T-helper 1 cell treated with Interleukin-12 subunit alpha and Interleukin-12 subunit beta and Interleukin-4 antibody, amounts not matched to agents 30 μg/mL and 1 μg/mL, for 36 hours (primary cell): ENCODE data around the gene LIMS2.

ENCODE experiments used
- H3K27ac Mint-ChIP-seq: one replicate; pipeline ENCODE4 v1.8.0; 2021; ENCODE audit warnings: mild to moderate bottlenecking, mixed read lengths
- H3K27me3 Mint-ChIP-seq: one replicate; pipeline ENCODE4 v1.8.0; 2021; ENCODE audit warnings: low read depth, mixed read lengths
- H3K36me3 Mint-ChIP-seq: one replicate; pipeline ENCODE4 v1.8.0; 2021; ENCODE audit warnings: low read depth, mixed read lengths
- H3K4me1 Mint-ChIP-seq: one replicate; pipeline ENCODE4 v1.8.0; 2021; ENCODE audit warnings: low read depth, mixed read lengths
- H3K4me3 Mint-ChIP-seq: one replicate; pipeline ENCODE4 v1.8.0; 2021; ENCODE audit warnings: mild to moderate bottlenecking, moderate library complexity, mixed read lengths
- H3K9me3 Mint-ChIP-seq: one replicate; pipeline ENCODE4 v1.8.0; 2021; ENCODE audit warnings: mixed read lengths

Gene LIMS2

DNA sequence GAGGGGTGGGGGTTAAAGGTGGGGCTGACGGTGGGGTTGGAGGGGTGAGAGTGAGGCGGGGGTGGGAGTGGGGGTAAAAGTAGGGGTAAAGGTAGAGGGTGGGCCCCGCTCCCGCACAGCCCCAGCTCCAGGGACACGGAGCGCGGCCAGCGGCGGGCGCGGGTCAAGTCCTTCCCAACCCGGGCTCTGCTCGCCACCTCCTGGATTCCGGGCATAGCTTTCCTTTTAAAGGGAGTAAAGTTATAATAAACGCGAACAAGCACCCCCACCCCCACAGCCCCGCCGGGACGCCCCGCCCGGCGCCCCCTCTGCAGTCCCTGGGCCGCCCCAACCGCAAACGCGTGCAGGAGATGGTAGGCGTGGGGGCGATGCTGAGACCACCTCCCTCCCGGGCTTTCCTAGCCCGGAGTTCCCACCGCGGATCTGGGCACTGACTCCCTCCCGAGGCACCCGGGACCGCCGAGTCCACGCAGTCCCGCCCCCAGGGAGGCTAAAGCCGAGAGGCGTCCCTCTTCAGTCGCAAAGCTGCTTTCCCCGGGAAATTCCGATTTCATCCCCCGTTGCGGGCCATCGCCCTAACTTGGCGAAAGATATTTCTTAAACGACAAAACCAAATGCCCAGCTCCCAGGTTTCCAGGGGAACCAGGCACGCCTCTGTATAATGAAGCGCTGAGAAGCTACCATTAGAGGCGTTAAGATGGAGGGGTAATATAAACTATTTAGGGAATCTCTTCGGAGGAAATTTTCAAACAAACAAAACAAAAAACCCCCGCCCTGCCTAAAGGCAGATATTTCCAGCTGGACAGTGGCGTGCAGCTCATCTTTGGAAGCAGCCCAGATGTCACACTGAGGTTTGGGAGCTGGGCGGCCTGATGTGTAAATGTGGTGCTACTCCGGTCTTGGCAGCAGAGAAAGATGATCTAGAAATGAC, at the start of gene LIMS2:
TSS of gene LIMS2 (minus strand) at position 200 of the 931 bp plus-strand sequence. CDS start 506 bp downstream, outside the sequence.
- Mint-ChIP-seq H3K9me3 (no peaks in the 10 kb centered on the region), H3K27me3 (peaks cover 63% of the 10 kb centered on the region), H3K4me3 (peak within 1 kb of the TSS; percentile 71), H3K36me3 (no peaks in the 10 kb centered on the region), H3K27ac (no peak within 1 kb of the TSS), H3K4me1 (peaks cover 5% of the 10 kb centered on the region)

- H3K4me3 Mint-ChIP-seq, result no peak overlapping the region
- no peaks in the 10 kb centered on the region for H3K27me3 Mint-ChIP-seq
- no peaks in the 10 kb centered on the region for H3K4me1 Mint-ChIP-seq
- peaks cover 45% of the 10 kb centered on the region for H3K36me3 Mint-ChIP-seq
- H3K27ac Mint-ChIP-seq, result no peak overlapping the region
- H3K9me3 Mint-ChIP-seq, result no peaks in the 10 kb centered on the region
Observed at GRCh38 chr2:127722807-127723206, 47.5 kb upstream of the LIMS2 start.

- Mint-ChIP-seq H3K36me3 (peaks cover 45% of the 10 kb centered on the region), H3K4me1 (no peaks in the 10 kb centered on the region), H3K27ac (no peak overlapping the region), H3K9me3 (no peaks in the 10 kb centered on the region), H3K4me3 (no peak overlapping the region), H3K27me3 (no peaks in the 10 kb centered on the region)
Observed at GRCh38 chr2:127721978-127722355, 46.6 kb upstream of the LIMS2 start.

DNA sequence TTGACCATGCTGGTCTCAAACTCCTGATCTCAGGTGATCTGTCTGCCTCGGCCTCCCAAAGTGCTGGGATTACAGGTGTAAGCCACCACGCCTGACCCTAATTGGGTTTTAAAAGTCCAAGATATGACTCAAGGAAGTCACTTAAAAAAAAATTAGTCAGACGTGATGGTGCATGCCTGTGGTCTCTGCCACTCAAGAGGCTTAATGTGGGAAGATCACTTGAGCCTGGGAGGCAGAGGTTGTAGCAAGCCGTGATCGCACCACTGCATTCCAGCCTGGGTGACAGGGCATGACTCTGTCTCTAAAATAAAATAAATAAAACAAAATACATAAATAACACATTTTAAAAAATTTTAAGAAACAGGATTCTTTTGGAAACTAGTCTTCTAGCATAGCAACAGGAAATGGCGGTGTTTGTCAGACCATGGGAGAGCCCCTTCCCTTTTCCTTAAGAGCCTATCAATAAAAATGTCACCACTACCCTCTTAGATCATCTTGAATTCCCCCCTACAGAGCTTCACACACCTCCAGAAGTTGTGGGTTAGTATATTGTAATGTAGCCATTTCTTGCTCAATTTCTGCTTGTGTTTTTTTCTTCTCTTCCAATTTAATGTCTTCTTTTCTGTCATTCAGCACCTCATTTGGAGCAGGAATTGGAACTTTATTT, 46.1 kb upstream of the LIMS2 start:
- no peak overlapping the region for H3K4me3 Mint-ChIP-seq
- no peaks in the 10 kb centered on the region for H3K9me3 Mint-ChIP-seq
- no peak overlapping the region for H3K27ac Mint-ChIP-seq
- H3K36me3 Mint-ChIP-seq, result peaks cover 41% of the 10 kb centered on the region
- no peaks in the 10 kb centered on the region for H3K27me3 Mint-ChIP-seq
- no peaks in the 10 kb centered on the region for H3K4me1 Mint-ChIP-seq

GRCh38 chr2:127719301-127720218, 44.2 kb upstream of the LIMS2 start:
- Mint-ChIP-seq H3K4me1 (no peaks in the 10 kb centered on the region), H3K27me3 (no peaks in the 10 kb centered on the region), H3K4me3 (no peak overlapping the region), H3K27ac (no peak overlapping the region), H3K36me3 (peaks cover 38% of the 10 kb centered on the region), H3K9me3 (no peaks in the 10 kb centered on the region)

GRCh38 chr2:127718271-127718670, 42.9 kb upstream of the LIMS2 start:
- Mint-ChIP-seq H3K27ac (no peak overlapping the region), H3K27me3 (no peaks in the 10 kb centered on the region), H3K4me3 (no peak overlapping the region), H3K36me3 (peaks cover 32% of the 10 kb centered on the region), H3K4me1 (no peaks in the 10 kb centered on the region), H3K9me3 (no peaks in the 10 kb centered on the region)

GRCh38 chr2:127715778-127716449, 40.6 kb upstream of the LIMS2 start:
- no peak overlapping the region for H3K4me3 Mint-ChIP-seq
- no peak overlapping the region for H3K27ac Mint-ChIP-seq
- no peaks in the 10 kb centered on the region for H3K27me3 Mint-ChIP-seq
- H3K36me3 Mint-ChIP-seq, result peaks cover 24% of the 10 kb centered on the region
- no peaks in the 10 kb centered on the region for H3K4me1 Mint-ChIP-seq
- H3K9me3 Mint-ChIP-seq, result no peaks in the 10 kb centered on the region

DNA sequence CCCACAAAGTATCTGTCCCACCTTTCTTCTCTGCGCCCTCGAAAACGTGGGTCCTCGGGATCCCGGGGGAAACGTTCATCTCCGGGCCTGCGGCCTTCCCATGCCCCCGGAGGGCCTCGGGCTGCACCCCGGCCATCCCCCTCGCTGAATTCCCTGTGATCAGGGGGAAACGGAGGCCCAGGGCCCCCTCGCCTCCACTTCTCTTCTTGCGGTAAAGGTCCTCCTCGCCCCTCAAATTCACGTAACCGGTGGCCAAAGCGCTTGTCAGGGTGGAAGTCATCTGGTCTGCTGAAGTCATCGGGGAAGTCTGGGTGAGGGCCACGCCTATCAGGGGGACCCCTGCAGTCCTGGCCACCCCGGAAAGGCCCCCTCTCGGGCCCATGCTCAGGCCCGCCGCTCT, 38.2 kb upstream of the LIMS2 start:
- Mint-ChIP-seq H3K36me3 (peaks cover 27% of the 10 kb centered on the region), H3K27me3 (no peaks in the 10 kb centered on the region), H3K27ac (no peak overlapping the region), H3K4me1 (no peaks in the 10 kb centered on the region), H3K9me3 (no peaks in the 10 kb centered on the region), H3K4me3 (no peak overlapping the region)

DNA sequence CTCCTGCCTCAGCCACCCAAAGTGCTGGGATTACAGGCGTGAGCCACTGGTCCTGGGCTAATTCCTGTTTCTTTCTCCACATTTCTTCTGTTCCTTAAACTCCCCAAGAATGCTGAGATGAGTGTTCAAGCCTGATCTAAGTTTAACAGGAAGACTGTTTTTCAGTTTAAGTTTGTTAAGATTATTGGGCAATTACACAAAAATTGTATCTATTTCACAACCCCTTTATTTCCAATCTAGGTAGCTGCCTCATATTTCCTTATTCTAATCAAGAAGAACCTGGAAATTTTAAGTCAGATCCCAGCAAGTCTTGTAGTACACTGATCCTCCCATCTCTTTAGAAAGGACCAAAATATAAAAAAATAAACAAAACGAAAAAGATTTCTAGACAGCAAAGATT, 37.7 kb upstream of the LIMS2 start:
- Mint-ChIP-seq H3K27ac (no peak overlapping the region), H3K9me3 (no peaks in the 10 kb centered on the region), H3K36me3 (peaks cover 26% of the 10 kb centered on the region), H3K4me3 (no peak overlapping the region), H3K27me3 (no peaks in the 10 kb centered on the region), H3K4me1 (no peaks in the 10 kb centered on the region)

- Mint-ChIP-seq H3K36me3 (peaks cover 37% of the 10 kb centered on the region), H3K9me3 (no peaks in the 10 kb centered on the region), H3K27me3 (no peaks in the 10 kb centered on the region), H3K4me3 (no peak overlapping the region), H3K4me1 (peaks cover 4% of the 10 kb centered on the region), H3K27ac (no peak overlapping the region)
Observed at GRCh38 chr2:127709336-127709735, 34.0 kb upstream of the LIMS2 start.

DNA sequence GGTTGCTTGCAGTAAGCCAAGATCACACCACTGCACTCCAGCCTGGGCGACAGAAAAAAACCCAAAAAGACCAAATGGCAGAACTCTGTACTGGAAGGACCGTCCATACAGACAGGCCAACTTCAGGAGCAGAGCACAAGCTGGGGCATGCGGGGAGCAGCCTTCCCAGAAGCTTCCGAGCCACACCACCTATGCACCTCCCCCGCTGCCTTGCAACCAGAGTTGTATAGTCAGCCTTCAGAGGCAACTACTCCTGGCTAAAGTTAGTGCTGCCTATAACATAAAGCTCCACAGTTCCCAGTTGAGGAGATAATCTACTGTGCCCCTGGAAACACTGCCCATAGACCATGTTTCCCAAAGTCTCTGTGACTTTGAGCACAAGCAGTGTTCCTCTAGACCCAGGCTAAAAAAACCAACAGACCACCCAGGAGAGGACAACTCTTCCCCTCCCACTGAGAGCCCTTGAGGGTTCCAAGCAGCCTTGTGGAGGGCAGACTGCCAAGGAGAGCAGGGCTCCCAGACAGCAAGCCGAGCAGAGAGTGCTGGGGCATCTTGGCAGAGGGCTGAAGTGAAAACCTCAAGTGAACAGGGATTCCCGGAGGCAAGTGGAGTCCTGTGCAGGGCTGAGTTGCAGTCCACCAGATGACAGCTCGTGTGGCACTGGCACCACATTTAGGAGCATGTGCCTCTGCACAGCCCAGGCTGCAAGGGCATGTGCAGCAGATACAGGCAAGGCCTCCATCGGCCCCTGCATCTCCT, 32.7 kb upstream of the LIMS2 start:
- peaks cover 38% of the 10 kb centered on the region for H3K36me3 Mint-ChIP-seq
- H3K27ac Mint-ChIP-seq, result no peak overlapping the region
- peaks cover 7% of the 10 kb centered on the region for H3K4me1 Mint-ChIP-seq
- H3K9me3 Mint-ChIP-seq, result no peaks in the 10 kb centered on the region
- H3K27me3 Mint-ChIP-seq, result no peaks in the 10 kb centered on the region
- H3K4me3 Mint-ChIP-seq, result no peak overlapping the region

- no peak overlapping the region for H3K4me3 Mint-ChIP-seq
- no peaks in the 10 kb centered on the region for H3K9me3 Mint-ChIP-seq
- no peaks in the 10 kb centered on the region for H3K27me3 Mint-ChIP-seq
- peaks cover 15% of the 10 kb centered on the region for H3K4me1 Mint-ChIP-seq
- peaks cover 41% of the 10 kb centered on the region for H3K36me3 Mint-ChIP-seq
- no peak overlapping the region for H3K27ac Mint-ChIP-seq
Observed at GRCh38 chr2:127706215-127706990, 31.1 kb upstream of the LIMS2 start.
